Left lung (tissue), 10 donors: ENCODE results near the gene TOP1. TPM values are rescaled to one million over a fixed set of nuclear protein-coding genes. Genes with fewer than 3 reads are reported as not detected.
A peak's percentile ranks its signal among the peaks of the same experiment; 100 is the strongest.

ENCODE experiments used
- ATAC-seq: fragments of 200-7000 bp; cut with Tn5 transposase; one replicate; pipeline ENCODE4 v1.9.1; 2020; ENCODE audit warnings: moderate library complexity
- DNase-seq, 4 donors: peaks; one replicate each; pipeline ENCODE4 v3.0.0-alpha.2; 2013 to 2020
- H3K27ac ChIP-seq, 2 donors: fragments of 200-600 bp; sonication (generic) in 1 of 2; one replicate each; pipeline versions ENCODE4 v1.5.0 to v1.8.0; 2020 to 2021
- H3K27me3 ChIP-seq, 2 donors: fragments of 200-600 bp; sonication (generic) in 1 of 2; one replicate each; pipeline versions ENCODE4 v1.5.0 to v1.8.0; 2020 to 2021
- H3K36me3 ChIP-seq, 2 donors: fragments of 200-600 bp; sonication (generic) in 1 of 2; one replicate each; pipeline versions ENCODE4 v1.5.0 to v1.8.0; 2020 to 2021
- H3K4me1 ChIP-seq, 2 donors: fragments of 200-600 bp; one replicate each; pipeline ENCODE4 v1.8.0; 2021
- H3K4me3 ChIP-seq, 2 donors: fragments of 200-600 bp; sonication (generic) in 1 of 2; one replicate each; pipeline versions ENCODE4 v1.5.0 to v1.8.0; 2020 to 2021; ENCODE audit warnings: mild to moderate bottlenecking in 1 of 2
- H3K9me3 ChIP-seq, 2 donors: fragments of 200-600 bp; sonication (generic) in 1 of 2; one replicate each; pipeline versions ENCODE4 v1.5.0 to v1.8.0; 2020 to 2021
- intact Hi-C, 2 donors: fragments of 100-400 bp; cut with DNase I; formaldehyde crosslinking; loops; one replicate each; pipeline versions ENCODE4 v1.11.2 to v1.14.2; 2022
- polyA plus RNA-seq, 6 donors: library from polyadenylated mRNA; unstranded; fragments of 120-200 nt; gene quantifications; one replicate each; pipeline ENCODE4 v1.2.1, GENCODE V29; 2013; ENCODE audit not compliant: insufficient read length in 6 of 6
- total RNA-seq, 2 donors: library from RNA; stranded (reverse); fragmentation: NEBNext Ultra II Directional; extraction: Animal tissue kit (Norgen Biotek cat#: 25700); gene quantifications; one replicate each; pipeline ENCODE4 v1.2.1, GENCODE V29; 2021
- TF ChIP-seq, protein P1 (sequence below), 2 donors: fragments of 200-600 bp; sonication (generic) in 1 of 2; IDR thresholded peaks; one replicate each; pipeline versions ENCODE4 v1.5.0 to v1.8.0; 2021; ENCODE audit warnings: antibody characterized with exemption in 2 of 2
- donor health status: DM: no; HTN: yes; CAD: no.
- donor health status: DM: no; HTN: no; CAD: no.

Gene TOP1
- total and polyA plus RNA-seq, 8 donors = 68.0 to 99.3 (median 95.5) TPM

DNA sequence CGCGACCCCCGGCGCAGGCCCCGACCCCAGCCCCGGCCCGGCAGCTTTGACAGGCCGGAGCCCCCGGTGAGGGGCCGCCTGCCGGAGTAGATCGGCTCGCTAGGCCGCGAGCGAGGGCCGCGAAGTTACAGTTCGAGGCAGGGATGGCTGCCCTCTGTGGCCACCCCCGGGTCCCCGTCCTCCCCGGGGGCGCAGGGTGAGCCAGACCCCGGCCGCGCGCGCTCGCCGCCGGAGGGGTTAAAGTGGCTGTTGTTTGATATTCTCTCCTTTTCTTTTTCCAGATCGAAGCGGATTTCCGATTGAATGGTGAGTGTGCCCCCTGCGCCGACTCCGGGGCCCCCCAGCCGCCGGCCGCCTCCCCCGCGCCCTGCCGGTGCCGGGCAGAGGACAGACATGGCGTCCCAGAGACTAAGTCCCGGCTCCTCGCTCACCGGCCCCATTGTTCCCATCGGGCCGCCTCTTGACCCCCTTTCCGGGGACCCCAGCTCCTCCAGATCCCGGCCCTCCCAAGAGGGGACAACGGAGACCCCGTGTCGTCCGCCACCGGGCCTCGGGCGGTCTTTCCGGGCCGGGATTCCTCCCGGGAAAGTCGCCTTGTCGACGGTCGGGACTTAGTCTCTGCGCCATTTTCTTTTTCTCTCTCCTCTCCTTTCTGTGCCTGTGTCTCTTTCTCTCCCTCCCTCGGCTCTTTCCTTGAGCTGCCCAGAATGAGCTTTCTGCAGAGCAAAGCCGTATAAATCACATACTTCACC lies 704 bp downstream of the TOP1 start:
- peaks cover 33 to 50% of the 10 kb centered on the region in 2 donors for H3K4me1 ChIP-seq
- DNase-seq = peak in 2 of 4 donors; percentile 43 to 85
- H3K27me3 ChIP-seq = no peaks in the 10 kb centered on the region
- TF ChIP-seq, protein P1, sequence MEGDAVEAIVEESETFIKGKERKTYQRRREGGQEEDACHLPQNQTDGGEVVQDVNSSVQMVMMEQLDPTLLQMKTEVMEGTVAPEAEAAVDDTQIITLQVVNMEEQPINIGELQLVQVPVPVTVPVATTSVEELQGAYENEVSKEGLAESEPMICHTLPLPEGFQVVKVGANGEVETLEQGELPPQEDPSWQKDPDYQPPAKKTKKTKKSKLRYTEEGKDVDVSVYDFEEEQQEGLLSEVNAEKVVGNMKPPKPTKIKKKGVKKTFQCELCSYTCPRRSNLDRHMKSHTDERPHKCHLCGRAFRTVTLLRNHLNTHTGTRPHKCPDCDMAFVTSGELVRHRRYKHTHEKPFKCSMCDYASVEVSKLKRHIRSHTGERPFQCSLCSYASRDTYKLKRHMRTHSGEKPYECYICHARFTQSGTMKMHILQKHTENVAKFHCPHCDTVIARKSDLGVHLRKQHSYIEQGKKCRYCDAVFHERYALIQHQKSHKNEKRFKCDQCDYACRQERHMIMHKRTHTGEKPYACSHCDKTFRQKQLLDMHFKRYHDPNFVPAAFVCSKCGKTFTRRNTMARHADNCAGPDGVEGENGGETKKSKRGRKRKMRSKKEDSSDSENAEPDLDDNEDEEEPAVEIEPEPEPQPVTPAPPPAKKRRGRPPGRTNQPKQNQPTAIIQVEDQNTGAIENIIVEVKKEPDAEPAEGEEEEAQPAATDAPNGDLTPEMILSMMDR (IDR thresholded peaks at IDR 0.05) = no peak
- H3K27ac ChIP-seq = peak overlapping the region; percentile 94 to 98
- no peaks in the 10 kb centered on the region for H3K9me3 ChIP-seq
- ATAC-seq = peak; percentile 35
- H3K36me3 ChIP-seq = no peaks in the 10 kb centered on the region
- peak overlapping the region; percentile 94 to 95 for H3K4me3 ChIP-seq
- intact Hi-C loops = no loop called here

DNA sequence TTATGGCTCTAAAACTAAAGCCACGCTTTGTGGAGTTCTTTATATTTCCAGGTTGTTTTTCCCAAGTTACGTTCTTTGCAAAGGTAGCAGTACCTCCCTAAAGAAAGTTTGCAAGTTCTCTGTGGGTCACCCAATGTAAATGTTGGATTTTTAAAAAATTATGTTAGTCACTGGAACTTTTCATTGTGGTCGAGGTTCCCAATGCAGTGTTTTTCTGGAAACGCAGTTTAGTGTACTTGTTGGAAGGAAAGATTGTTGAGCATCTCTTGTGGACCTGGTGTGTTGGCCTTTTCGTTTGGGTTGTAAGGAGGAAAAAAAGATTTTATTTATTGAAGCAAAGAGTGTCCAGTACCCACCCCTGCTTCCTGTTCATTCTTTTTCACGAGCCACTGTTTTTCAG lies 1.4 kb downstream of the TOP1 start:
- no peaks in the 10 kb centered on the region for H3K27me3 ChIP-seq
- no peak for DNase-seq
- peaks cover 33 to 57% of the 10 kb centered on the region in 2 donors for H3K4me1 ChIP-seq
- ATAC-seq = no peak
- TF ChIP-seq, protein P1 (IDR thresholded peaks at IDR 0.05) = no peak
- H3K36me3 ChIP-seq = no peaks in the 10 kb centered on the region
- no peaks in the 10 kb centered on the region for H3K9me3 ChIP-seq
- intact Hi-C loops = no loop called here
- peak overlapping the region; percentile 94 to 98 for H3K27ac ChIP-seq
- peak overlapping the region; percentile 94 to 95 for H3K4me3 ChIP-seq

DNA sequence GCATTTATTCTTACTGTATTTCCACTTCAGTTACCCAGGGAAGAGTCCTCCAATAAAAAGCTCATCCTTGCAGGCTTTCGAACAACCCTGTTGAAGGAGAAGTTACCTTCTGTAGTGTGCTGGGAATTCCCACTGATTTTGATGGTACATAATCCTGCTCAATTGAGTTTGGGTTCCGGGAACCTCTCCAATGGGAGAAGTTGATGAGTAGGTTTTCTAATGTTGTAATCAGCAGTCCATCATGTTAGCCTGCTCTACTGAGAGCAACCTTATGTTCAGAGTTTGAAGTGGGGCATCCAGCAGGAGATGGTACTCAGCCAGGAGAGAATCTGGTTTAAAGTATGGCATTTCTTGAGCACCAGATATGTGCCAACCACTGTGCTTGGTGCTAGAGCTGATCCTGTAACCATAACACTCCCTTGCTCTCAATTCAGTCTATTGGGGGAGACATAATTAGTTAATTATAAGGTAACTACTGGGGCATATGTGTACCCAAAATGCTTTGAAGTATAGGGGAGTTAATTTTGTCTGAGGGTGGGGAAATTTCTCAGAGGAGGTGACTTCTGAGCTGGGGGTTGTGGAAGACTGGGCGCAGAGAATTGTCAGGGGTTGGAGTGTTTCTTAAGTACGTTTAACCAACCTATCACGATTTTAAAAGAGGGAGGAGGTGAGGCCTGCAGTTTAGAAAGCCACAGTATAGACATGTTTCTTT lies 2.1 kb downstream of the TOP1 start:
- DNase-seq (peak in 1 of 4 donors; percentile 51), ATAC-seq (peak; percentile 18)
- intact Hi-C loops = no loop called here
- peak overlapping the region; percentile 94 to 98 for H3K27ac ChIP-seq
- no peaks in the 10 kb centered on the region for H3K9me3 ChIP-seq
- H3K36me3 ChIP-seq = no peaks in the 10 kb centered on the region
- TF ChIP-seq, protein P1 (IDR thresholded peaks at IDR 0.05) = no peak
- H3K27me3 ChIP-seq = no peaks in the 10 kb centered on the region
- peak overlapping the region; percentile 94 to 95 for H3K4me3 ChIP-seq
- peaks cover 33 to 64% of the 10 kb centered on the region in 2 donors for H3K4me1 ChIP-seq

DNA sequence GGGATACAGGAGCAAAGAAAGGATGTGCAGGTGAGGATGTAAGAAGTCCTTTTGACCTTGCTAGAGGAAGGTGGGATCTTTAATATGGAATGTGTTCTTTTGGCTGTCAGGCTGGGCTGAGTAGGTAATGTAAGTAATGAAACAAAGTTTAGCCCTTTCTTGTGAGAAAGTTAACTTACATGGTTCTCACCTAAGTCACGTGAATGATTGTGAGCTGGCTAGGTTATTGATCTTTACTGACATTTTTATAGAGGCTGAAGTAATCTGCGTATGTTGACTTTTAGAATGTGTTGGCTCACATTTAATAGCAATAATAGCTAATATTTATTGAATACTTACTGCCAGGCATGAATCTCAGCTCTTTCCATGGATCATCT lies 2.6 kb downstream of the TOP1 start:
- Histone ChIP-seq H3K27ac (no peak overlapping the region), H3K27me3 (no peaks in the 10 kb centered on the region), H3K9me3 (no peaks in the 10 kb centered on the region), H3K4me3 (peak overlapping the region; percentile 94 to 95), H3K36me3 (no peaks in the 10 kb centered on the region), H3K4me1 (peaks cover 33 to 69% of the 10 kb centered on the region in 2 donors)
- DNase-seq = no peak
- intact Hi-C loops = no loop called here
- ATAC-seq = no peak
- TF ChIP-seq, protein P1 (IDR thresholded peaks at IDR 0.05) = no peak

DNA sequence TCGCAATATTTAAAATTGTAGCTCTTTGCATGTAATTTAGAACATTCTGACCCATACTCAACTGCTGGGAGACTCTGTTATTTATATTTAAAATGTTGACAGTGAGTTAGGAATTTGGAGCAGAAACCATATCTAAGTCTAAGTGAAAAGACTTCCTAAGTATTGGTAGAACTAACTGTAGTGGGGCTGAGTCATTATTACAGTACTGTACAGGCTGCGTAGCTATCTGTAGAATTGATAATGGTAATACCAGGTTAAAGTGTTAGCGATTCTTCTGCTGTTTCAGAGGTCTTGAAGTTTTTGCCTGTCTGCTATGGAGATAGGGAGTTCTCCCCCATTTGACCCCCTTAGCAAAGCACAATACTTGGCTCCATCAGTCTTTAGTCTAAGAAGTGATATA lies 3.6 kb downstream of the TOP1 start:
- Histone ChIP-seq H3K36me3 (no peaks in the 10 kb centered on the region), H3K27ac (no peak overlapping the region), H3K27me3 (no peaks in the 10 kb centered on the region), H3K9me3 (no peaks in the 10 kb centered on the region), H3K4me3 (peak overlapping the region in 1 of 2 donors; percentile 94), H3K4me1 (peaks cover 33 to 75% of the 10 kb centered on the region in 2 donors)
- DNase-seq = no peak
- ATAC-seq = no peak
- intact Hi-C loops = no loop called here
- TF ChIP-seq, protein P1 (IDR thresholded peaks at IDR 0.05) = no peak
